ENCODE data around the gene CACNA1S. TPM values are rescaled to one million over a fixed set of nuclear protein-coding genes. Genes with fewer than 3 reads are reported as not detected.

Gene CACNA1S
- total and polyA plus RNA-seq, 2 of the 4 experiments (the other 2 are of a cell fraction): not detected

- no peaks in the 10 kb centered on the region for H3K9me1 ChIP-seq (ENCODE audit: insufficient read depth, low read length)
- CTCF ChIA-PET: interaction anchor here (0.5 to 1.0 kb wide), 2 partner anchors 54 to 1700 kb away, joined by 3 read pairs; no protein-coding TSS in a partner anchor
These were observed 8.6 kb downstream of the CACNA1S start for GRCh38 chr1:201103666-201104065.

More at GRCh38 chr1:201103666-201104065, 8.6 kb downstream of the CACNA1S start:
- Histone ChIP-seq H3K79me1 (ENCODE audit: low read depth in 1 of 2, low read length in 2 of 2) (no peaks in the 10 kb centered on the region), H3K23ac (ENCODE audit: low read depth, low read length) (no peak overlapping the region), H3K9me3 (ENCODE audit: control insufficient read depth, insufficient read depth, low read length) (no peaks in the 10 kb centered on the region), H4K5ac (ENCODE audit: low read depth, low read length) (no peak overlapping the region), H2AFZ (replicated peaks; ENCODE audit: low read length, poor library complexity) (no peak overlapping the region), H3K56ac (ENCODE audit: extremely low read depth, insufficient read depth, low read length) (no peak overlapping the region), H3K4ac (ENCODE audit: low read depth, low read length) (no peak overlapping the region), H3K9ac (ENCODE audit: low read depth, low read length) (no peak overlapping the region), H3K4me2 (ENCODE audit: low read depth, low read length) (no peak overlapping the region), H3K4me1 (ENCODE audit: control insufficient read depth, insufficient read depth, low read length) (no peaks in the 10 kb centered on the region), H3K27ac (ENCODE audit: insufficient read depth, low read length) (no peak overlapping the region), H4K91ac (ENCODE audit: insufficient read depth, low read depth, low read length) (no peak overlapping the region), H2BK15ac (ENCODE audit: low read depth, low read length) (no peak overlapping the region), H3K27me3 (ENCODE audit: control insufficient read depth, insufficient read depth, low read length) (peaks cover 70% of the 10 kb centered on the region), H3K4me3 (ENCODE audit: insufficient read depth, low read depth, low read length) (no peak overlapping the region), H3K36me3 (ENCODE audit: control insufficient read depth, insufficient read depth, low read length) (no peaks in the 10 kb centered on the region), H2BK120ac (ENCODE audit: low read depth, low read length) (no peak overlapping the region), H2BK5ac (ENCODE audit: low read depth, low read length, poor library complexity, severe bottlenecking) (no peak overlapping the region), H2AK5ac (ENCODE audit: low read depth, low read length) (no peak overlapping the region), H4K20me1 (ENCODE audit: insufficient read depth, low read length) (no peaks in the 10 kb centered on the region), H2BK20ac (ENCODE audit: low read depth, low read length) (no peak overlapping the region), H4K8ac (ENCODE audit: low read depth in 2 of 2, low read length in 2 of 2) (no peak overlapping the region), H2AK9ac (replicated peaks; ENCODE audit: low read depth, low read length, poor library complexity) (no peak overlapping the region), H3K14ac (replicated peaks; ENCODE audit: low read depth, low read length) (no peak overlapping the region), H3K18ac (ENCODE audit: low read depth, low read length) (no peak overlapping the region)
- 51% methylated on average over 4 of the region's 9 CpGs; no CpG with 5 or more reads in 1 of the 2 experiments for WGBS, 2 experiments (ENCODE audit: extremely low coverage in 2 of 2, insufficient read length in 1 of 2)
- BruUV-seq (replicated peaks): no TSS peak
- in situ Hi-C loops (cut with MboI; ENCODE audit: low sequenced_read_pairs) (no loop called here), dilution Hi-C loops (cut with HindIII; ENCODE audit: low sequenced_read_pairs, unreplicated experiment) (no loop called here), intact Hi-C loops (cut with micrococcal nuclease) (no loop called here)
- ATAC-seq (ENCODE audit: low read depth): no peak
- DNase-seq: no peak
- TF ChIP-seq USF2 (IDR thresholded peaks at IDR 0.05; ENCODE audit: low read depth, low read length): no peak
- TF ChIP-seq BHLHE40 (IDR thresholded peaks at IDR 0.05; ENCODE audit: low read depth, low read length): no peak
- TF ChIP-seq, protein P1, sequence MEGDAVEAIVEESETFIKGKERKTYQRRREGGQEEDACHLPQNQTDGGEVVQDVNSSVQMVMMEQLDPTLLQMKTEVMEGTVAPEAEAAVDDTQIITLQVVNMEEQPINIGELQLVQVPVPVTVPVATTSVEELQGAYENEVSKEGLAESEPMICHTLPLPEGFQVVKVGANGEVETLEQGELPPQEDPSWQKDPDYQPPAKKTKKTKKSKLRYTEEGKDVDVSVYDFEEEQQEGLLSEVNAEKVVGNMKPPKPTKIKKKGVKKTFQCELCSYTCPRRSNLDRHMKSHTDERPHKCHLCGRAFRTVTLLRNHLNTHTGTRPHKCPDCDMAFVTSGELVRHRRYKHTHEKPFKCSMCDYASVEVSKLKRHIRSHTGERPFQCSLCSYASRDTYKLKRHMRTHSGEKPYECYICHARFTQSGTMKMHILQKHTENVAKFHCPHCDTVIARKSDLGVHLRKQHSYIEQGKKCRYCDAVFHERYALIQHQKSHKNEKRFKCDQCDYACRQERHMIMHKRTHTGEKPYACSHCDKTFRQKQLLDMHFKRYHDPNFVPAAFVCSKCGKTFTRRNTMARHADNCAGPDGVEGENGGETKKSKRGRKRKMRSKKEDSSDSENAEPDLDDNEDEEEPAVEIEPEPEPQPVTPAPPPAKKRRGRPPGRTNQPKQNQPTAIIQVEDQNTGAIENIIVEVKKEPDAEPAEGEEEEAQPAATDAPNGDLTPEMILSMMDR (conservative IDR thresholded peaks at IDR 0.05; ENCODE audit: low read depth, low read length): no peak
- TF ChIP-seq MXI1 (IDR thresholded peaks at IDR 0.05; ENCODE audit: borderline replicate concordance, low read depth, low read length): no peak
- TF ChIP-seq POLR2A (IDR thresholded peaks at IDR 0.05; ENCODE audit: low read depth, low read length): no peak
- TF ChIP-seq RFX5 (IDR thresholded peaks at IDR 0.05; ENCODE audit: low read depth, low read length): no peak
- no peak for TF ChIP-seq CEBPB (IDR thresholded peaks at IDR 0.05; ENCODE audit: low read depth, low read length)
- TF ChIP-seq NFE2L2 (IDR thresholded peaks at IDR 0.05; ENCODE audit: low read depth, low read length): no peak
- no peak for TF ChIP-seq CHD1 (IDR thresholded peaks at IDR 0.05; ENCODE audit: low read depth, low read length)
- no peak for TF ChIP-seq FOS (IDR thresholded peaks at IDR 0.05; ENCODE audit: low read depth, low read length)
- no peak for TF ChIP-seq SMC3 (IDR thresholded peaks at IDR 0.05; ENCODE audit: low read depth, low read length)
- no peak for TF ChIP-seq MAFK (IDR thresholded peaks at IDR 0.05; ENCODE audit: low read depth, low read length)
- no peak for TF ChIP-seq MAZ (IDR thresholded peaks at IDR 0.05; ENCODE audit: borderline replicate concordance, low read depth, low read length)
- TF ChIP-seq RAD21 (IDR thresholded peaks at IDR 0.05; ENCODE audit: low read length): no peak
- TF ChIP-seq RCOR1 (IDR thresholded peaks at IDR 0.05; ENCODE audit: insufficient replicate concordance, low read length): no peak
- POLR2A ChIA-PET (ENCODE audit: unreplicated experiment): no interaction called here

Measured in IMR-90 (cell line).